NCI-H1417 treated with DMSO at 0.1 percent for 48 hours (cell line): ENCODE data around the gene TTLL6.
A peak's percentile ranks its signal among the peaks of the same experiment; 100 is the strongest.

Experiments
- DNase-seq: peaks from one replicate; lab custom pipeline; 2025; lab: John Stamatoyannopoulos, UW

The TTLL6 gene

DNA sequence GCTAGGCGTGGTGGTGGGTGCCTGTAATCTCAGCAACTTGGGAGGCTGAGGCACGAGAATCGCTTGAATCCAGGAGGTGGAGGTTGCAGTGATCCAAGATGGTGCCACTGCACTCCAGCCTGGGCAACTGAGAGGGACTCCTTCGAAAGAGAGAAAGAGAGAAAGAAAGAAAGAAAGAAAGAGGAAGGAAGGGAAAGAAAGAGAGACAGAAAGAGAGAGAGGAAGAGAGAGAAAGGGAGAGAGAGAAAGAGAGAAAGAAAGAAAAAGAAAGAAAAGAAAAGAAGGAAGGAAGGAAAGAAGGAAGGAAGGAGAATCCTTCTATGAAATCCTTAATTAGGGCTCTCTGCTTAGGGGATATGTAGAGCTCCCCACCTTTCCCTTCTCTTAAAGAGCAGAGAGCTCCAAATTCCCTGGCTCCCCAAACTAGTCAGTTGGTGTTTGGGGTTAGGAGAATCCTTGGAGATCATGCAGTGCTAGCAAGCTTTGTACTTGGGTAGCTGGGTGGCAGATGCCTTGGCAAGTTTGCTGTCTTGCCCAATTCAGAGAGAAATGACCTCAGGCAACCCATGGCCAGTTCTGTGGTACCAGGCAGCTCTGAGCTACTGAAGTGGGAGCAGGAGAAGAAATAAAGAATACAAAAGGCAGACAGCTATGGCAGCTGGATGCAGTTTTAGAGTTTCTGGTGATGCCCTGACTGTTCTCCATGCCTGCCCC is 79.5 kb downstream of the TTLL6 start:
- no peak for DNase-seq

DNA sequence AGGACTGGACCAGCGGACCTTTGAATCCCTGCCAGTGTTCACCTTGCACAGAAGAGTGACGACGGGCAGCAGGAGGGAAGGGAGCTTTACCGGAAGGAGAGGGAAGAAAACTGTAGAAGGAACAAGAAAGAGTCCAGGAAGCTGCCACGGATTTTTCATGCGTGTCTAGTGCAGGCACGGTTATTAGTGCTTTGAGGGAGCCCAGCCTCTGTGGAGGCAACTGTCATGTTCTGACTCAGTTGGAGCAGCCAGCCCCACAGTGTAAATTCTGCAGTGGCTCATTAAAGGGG is 82.0 kb downstream of the TTLL6 start:
- DNase-seq, result no peak

DNA sequence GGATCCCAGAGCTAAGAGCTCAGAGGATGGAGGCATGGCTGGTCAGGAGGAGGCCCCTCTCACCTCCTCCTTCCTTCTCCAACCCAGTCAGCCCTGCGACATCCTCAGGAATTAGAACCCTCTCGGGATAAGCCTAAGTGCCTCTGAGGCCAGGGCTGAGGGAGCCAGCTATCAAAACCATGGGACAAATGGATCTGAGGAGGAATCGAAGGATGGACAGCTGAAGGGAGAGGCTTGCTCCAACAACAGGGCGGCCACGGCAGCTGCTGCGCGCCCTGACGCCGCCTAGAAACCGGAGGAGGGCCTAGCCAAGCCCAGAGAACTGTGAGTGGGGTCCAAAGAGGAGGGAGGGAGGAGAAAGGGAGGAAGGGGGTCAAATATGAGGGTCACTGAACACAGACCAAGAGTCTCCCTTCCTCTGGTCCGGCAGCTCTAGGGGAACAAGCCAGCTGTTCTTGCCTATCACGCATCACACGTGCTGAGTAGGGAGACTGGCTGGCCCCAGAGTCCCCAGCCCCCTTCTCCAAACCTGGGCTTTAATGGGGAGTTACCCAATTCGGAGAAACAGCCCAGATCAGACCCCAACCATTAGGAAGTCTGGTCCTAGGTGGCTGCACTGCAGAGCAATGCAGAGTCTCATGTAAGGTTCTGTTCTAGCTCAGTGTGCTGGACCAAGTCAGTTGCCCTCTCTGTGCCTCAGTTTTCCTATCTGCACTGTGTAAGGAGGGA is 82.5 kb downstream of the TTLL6 start:
- DNase-seq, result no peak

DNA sequence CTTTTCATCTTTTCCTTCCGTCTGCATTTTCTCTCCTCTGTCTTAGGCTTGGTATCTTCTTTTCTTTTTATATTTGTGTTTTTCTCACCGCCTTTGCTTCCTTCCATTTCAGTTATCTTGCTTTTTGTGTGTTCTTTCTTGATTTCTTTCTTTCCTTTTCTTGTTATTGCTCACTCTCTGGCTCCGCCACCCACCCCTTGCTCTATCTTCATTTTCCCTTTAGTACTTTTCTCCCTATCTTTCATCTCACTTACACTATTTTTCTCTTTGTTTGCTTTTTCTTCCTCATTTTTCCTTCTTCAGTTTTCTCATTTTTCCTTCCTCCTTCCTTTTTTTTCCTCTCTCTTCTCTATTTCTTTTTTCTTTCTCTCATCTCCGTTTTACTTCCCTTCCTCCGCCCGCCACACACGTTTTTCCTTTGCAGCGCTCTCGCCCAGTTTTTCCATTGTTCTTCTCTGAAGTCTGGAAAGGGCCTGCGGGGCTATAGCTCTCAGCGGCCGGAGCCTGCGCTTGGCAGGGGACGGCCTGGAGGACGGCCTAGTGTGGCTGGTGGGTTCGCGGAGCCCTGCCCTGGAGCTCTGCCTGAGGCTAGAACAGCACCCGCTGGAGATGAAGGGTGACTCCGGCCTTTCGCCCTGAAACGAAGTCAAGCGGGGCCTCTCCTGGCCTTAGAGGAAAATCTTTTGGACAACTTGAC is 83.2 kb downstream of the TTLL6 start:
- DNase-seq, result no peak

DNA sequence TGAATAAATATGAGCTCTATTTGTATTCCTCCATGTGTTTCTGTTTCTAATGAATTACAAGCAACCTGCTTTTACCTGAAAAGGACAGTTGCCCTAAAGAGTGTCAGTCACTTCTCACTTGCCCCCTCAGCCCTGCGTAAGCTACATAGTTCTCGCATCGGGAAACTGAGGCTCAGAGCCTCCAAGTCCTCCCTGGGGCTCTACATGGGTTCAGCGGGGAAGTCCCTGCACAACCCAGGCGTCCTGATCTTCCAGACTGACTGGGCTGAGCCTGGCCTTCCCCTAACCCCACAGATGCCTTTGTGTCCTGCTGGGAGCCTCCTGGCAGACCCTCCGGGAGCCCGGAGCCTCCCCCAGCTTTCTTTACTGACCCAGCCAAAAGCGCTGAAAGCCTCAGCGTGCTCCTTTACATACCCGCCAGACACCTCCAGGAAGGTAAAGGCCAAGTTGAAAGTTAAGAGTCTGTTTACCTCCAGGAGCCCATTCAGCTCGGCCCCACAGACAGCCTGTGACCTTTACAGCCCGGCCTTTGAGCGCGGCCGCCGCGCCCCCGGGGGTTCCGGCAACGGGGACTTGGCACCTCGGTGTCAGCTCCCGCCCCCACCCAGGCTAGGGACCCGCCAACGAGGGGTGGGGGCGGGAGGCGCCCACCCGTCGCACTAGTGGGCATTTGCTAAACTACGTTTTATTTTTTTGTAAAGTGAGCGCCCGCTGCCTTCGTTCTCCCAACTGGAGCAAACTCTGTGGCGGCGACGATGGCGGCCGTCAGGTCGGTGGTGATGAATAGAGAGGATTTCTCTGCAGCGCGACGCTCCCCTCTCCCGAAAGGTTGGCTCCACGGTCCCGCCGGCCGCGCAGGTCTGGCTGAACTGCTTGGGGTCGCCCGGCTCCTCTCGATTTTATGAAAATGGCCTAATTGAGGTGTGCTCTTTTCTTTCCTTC is 84.1 kb downstream of the TTLL6 start:
- DNase-seq, result no peak

DNA sequence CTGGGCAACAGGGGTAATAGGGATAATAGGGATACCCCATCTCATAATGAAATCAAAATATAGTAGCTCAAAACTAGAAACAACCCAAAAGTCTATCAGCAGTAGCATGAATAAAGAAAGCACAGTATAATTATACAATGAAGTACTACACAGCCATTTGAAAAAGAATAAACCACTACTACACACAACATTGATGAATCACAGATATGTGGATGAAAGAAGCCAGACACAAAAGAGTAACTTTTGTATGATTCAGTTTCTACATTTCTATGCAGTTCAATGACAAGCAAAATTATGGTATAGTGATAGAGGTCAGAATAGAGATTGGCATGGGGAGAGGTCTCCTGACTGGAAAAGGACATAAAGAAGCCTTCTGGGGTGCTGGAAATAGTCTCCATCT is 85.7 kb downstream of the TTLL6 start:
- no peak for DNase-seq

DNA sequence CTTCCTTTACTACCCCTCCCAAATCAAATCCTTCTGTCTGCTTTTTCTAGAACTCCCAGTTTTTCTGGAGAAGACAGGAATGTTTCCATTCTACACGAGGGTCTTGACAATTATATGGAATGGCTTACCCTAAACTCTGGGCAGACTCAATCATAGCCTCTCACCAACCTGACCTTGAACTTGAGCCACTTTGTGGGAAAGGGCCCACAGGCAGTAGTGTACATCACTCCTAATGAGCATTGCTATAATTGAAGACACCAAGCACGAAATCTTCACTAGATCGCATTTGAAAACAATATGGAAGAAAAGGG is 86.8 kb downstream of the TTLL6 start:
- no peak for DNase-seq

DNA sequence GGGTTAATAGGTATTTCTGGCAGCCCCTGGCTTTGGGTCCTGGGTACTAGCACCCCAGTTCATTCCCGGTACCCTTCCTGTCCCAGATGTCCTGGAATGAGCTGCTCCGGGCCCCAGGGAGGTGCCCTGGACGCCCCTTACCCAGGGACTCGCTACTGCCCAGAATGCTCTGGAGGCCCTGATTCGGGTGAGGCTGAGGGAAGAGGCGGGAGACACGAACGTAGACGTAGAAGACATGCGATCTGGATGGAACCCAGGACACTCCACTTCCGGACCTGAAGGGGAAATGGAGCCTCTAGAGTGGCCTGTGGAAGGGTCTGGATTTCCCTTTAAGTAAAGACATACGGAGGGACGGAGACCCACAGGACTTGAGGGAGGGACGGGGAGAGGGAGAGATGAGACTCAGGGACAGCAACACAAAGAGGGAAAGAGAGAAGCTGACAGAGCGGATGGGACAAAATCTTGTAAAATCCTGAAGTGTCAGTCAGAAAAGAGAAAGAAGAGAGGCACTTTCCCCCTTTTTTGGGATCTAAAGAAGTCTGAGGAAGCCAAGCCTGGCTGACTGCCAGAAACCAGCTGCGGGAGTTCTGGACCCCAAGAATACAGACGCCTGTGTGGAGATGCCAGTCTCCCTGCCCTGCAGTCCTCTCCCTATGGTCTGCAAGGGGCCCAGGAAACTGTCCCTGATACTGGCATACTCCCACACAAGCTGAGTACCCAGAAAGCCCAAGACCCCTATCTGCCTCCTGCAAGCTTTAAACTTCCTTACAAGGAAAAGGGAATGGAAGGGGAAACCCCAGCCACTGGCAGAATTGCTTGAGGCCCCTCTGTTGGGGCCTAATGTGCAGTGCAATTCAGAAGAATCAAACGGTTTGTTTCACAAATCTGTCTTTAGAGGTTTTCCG is 87.4 kb downstream of the TTLL6 start:
- DNase-seq, result no peak

DNA sequence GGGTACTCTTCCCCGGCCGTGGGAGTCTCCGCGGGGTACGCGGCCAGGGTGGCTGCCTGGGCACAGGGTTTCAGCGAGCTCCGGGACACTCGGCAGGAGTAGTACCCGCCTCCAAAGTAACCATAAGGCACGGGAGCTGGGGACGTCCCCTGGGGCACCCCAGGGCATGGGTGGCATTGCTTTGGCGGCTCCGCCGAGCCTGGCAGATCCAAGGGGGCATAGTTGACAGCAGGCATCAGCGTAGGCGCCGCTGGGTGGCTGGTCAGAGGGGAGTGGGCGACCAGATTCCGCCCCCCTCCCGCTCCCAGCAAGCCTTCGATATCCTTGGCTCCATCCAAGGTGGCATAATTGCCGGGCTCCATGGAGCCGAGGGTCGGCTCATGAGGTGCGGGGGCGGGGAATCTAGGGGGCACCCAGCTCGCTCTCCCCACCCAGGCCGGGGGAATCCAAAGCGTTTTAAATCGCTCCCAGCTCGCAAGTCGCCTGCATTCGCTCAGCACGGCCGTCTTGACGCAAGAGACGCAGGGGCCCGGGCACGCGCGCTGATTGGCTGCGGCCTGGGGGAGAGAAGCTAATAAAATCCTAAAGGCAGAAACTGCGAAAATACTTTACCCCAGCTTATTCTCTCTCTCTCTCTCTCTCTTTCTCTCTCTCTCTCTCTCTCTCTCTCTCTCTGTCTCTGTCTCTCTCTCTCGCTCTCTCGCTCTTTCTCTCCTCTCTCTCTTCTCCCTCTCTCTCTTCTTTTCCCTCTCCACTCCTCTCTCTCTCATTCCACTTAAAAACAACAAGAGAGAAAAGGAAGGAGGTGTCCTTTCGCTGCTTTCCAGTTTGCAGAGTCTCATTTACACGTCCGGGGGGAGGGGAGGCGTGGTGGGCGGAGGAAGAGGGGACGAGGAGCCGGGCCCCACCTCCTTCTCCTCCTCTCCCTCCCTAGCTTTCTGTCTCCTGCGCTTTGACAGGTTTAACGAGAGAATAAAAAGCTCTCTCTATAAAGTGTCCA is 88.5 kb downstream of the TTLL6 start, which contains the start of gene HOXB13:
TSS of gene HOXB13 (minus strand) at position 519 of the 1,000 bp plus-strand sequence. CDS start at position 362, 157 bp downstream.
- peak; percentile 29 for DNase-seq

DNA sequence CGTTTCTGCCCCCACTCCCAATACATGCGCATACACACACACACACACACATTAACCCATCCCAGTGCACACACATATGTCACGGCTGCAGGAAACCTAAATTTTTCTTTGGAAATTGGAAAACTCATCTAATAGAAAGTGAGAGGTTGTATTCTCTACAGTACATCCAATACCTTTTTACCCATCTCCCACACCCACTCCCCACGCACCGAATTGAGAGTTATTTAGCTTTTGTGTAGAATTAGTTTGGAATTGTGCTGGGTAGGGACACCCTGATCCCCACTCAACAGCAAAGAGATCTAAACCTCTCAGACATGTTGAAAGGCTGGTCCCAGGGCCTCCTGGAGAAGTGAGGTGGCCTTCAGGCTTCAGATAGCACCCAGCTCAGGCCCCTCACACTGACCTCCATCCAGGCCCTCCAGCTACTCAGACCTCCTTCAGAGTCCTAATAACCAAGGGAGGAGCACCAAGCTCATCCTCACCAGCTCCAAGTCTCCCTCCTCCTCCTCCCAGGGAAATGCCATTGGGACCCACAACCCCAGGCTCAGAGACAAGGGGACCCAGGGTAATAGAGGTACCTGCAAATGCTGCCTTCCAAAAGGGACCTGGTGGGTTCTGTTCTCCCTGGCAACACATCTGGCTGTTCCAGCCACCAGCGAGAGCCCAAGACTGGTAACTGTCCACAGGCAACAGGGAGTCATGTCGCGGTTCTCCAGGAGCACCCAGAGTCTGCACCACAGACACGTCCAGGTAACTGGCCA is 89.4 kb downstream of the TTLL6 start:
- no peak for DNase-seq

DNA sequence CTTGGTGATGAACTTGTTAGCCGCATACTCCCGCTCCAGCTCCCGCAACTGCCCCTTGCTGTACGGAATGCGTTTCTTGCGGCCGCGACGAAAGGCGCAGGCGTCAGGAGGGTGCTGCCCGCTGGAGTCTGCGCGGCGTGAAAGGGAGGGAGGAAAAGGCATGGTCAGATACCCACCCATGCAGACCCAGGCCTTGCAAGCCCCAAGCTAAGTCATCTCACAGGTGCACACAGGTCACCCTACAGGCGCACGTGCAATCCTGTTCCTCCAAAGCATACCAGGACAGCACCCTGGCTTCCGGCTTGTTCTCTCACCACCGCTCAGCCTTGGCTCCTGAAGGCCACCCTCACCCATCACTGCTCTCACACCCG is 90.1 kb downstream of the TTLL6 start:
- DNase-seq, result no peak

DNA sequence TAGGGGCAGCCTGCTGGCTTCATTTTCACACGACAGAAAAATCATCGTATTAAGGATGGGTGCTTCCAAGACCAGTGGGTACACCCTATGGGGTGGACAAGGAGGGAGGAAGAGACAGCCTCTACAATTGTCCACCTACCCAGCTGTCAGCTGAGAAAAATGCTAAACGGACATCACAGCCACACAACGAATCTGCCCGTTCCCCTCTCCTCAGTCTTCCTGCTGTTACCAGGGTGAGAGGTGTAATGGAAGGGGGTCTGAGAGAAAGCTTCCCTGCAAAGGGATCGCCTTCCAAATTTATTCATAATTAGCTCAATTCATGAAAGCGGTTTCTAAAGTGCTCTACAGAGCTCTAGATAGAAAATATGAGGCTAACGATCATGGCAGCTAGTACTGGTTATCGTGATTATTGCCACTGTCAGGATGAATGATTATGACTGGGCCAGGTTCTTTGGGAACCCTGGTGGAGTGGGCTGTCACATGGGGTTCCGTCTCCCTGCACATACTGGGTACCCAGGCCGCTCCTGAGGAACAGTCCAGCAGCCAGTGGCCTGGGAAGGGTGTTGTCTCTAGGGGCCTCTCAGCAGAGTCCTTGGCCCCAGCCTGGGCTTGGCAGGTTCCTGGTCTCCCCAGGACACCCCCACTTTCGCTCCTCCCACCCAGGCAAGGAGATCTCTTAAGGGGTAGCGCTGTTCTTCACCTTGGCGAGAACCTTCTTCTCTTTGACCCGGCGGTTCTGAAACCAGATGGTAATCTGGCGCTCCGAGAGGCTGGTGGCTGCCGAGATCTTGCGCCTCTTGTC is 90.7 kb downstream of the TTLL6 start:
- DNase-seq, result no peak

DNA sequence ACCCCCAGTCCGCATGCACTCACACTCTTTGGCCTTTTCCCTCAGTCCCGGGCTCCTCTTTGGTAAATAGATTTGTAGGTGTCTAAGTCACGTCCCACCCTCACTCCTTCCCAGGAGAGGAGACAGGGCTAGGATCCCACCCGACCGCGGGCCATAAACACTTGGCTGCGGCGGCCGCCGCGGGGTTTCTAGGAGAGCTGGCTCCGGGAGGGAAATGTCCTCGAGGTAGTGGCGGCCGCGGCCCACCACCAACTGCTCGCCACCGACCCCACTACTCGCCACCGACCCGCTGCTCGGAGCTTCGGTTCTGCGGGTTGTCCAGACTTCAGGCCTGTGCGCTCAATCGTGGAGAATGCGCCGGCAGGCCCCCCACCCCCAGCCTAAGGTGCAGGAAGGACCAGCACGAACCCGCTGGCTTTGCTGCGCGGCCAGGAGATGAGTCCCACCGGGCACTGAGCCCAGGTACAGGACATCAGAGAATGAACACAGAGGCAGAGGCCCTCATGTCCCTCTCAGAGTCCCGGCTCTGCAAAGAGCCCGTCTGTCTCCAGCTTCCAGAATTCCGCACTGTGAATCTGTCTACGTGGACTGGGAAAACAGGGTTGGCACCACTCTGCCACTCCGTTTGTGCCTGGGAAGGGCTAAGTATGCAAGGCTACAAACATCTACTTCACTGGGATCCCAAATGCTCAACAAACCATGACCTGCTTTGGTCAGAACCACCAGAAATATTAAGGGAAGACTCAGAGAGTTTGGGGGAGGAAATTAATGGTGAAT is 91.6 kb downstream of the TTLL6 start:
- DNase-seq, result no peak

DNA sequence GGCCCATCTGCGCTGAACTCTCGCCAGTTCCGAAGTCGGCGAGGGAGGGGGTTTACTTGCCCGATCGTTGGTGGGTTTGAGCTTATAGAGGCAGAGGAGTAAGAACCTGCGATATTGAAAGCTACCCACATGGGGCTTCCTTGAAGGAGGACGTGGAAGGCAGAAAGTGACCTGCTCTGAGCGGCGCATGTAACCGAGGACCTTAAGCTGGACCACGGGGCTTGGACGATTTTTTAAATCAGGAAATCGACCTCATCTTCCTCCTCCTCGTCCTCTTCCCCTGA is 92.1 kb downstream of the TTLL6 start:
- no peak for DNase-seq

DNA sequence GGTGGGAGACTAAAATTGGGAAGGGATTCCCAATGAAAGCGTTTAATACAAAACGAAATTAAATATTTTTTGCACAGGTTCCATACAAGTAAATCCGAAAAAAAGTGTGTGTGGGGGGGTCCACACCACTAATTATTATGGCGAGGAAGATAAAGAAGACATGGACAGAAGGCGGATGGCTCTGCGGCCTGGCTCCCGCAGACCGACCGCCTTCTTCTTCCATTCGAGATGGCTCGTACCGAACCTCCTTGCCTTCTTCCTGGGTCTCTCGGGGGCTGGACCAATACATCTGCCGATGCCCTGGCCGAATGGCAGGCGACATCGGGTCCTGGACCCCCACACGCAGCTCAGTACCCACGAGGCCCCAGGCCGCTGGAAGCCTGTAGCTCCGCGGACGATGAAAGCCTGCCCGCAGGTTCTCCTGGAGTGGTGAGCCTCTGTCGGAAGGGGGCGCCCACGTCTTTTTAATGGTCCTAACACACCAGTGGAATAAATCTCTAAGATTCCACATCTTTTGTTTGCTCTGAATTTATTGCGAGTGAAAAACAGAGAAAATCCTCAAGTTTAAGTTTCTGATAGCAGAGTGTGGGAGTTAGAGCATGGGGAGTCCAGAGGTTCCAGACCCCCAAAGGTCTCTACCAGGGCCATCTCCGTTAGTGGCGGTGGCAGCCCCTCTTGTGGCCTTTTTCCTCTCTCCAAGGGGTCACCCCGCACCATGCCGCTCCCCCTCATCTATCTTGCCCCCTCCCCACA is 92.6 kb downstream of the TTLL6 start:
- DNase-seq, result no peak

DNA sequence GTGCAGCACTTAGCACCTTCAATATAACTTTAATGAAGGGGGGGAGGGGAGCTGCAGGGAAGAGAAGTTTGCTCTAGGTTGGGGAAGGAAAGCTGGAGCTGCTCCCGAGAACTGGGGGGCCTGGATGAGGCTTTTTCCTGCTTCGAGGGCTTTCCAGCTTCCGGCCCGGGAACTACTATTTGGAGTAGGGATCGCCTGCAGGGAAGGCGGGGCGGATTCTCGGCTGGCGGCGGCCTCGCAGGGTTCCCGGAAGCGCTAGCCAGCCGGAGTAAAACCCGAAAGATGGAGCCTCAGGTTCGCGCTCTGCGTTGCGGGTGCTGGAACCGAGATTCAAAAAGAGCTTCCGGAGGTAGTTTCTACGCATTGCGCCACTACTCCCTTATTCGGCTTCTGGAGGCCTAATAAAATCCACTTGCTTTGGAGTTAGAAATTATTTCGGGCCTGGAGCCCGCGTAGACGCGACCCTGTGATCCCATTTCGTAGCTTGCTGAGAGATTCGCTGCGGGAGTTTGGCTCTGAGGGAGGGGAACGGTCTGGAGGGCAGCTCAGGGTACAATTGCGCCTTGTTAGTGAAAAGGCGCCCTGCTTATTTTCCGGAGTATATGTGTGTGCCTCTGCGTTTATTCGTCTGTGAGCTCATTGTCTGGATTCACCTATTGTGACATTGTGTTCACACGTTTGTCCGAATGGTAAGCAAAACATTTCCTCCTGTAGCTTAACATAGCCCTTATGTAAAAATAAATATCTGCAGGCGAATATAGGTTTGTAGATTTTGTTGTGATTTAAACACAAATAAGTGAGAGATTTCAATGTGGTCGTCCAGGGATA is 93.4 kb downstream of the TTLL6 start:
- DNase-seq, result no peak
